Measurements from ENCODE around the gene VEGFB.

The VEGFB gene

GRCh38 chr11:64253481-64253880 lies 19.1 kb downstream of the VEGFB start:
- Histone ChIP-seq H3K4me1 (ENCODE audit: insufficient read depth, poor library complexity, severe bottlenecking) (peaks cover 8% of the 10 kb centered on the region), H3K27me3 (ENCODE audit: insufficient read depth, poor library complexity, severe bottlenecking) (no peaks in the 10 kb centered on the region), H3K36me3 (ENCODE audit: low read depth) (peaks cover 50% of the 10 kb centered on the region), H3K9me3 (ENCODE audit: severe bottlenecking) (no peaks in the 10 kb centered on the region), H3K4me3 (ENCODE audit: severe bottlenecking) (no peak overlapping the region), H3K27ac (ENCODE audit: poor library complexity, severe bottlenecking) (peak overlapping the region; percentile 75)
- no peak for DNase-seq (ENCODE audit: low spot score)
- no peak for TF ChIP-seq CTCF (IDR thresholded peaks at IDR 0.05; ENCODE audit: poor library complexity, severe bottlenecking)
- ATAC-seq (ENCODE audit: low read depth) = no peak

GRCh38 chr11:64254326-64254725 lies 19.9 kb downstream of the VEGFB start:
- ATAC-seq (ENCODE audit: low read depth) (no peak), DNase-seq (ENCODE audit: low spot score) (no peak)
- Histone ChIP-seq H3K27ac (ENCODE audit: poor library complexity, severe bottlenecking) (no peak overlapping the region), H3K4me3 (ENCODE audit: severe bottlenecking) (no peak overlapping the region), H3K27me3 (ENCODE audit: insufficient read depth, poor library complexity, severe bottlenecking) (no peaks in the 10 kb centered on the region), H3K9me3 (ENCODE audit: severe bottlenecking) (no peaks in the 10 kb centered on the region), H3K36me3 (ENCODE audit: low read depth) (peaks cover 58% of the 10 kb centered on the region), H3K4me1 (ENCODE audit: insufficient read depth, poor library complexity, severe bottlenecking) (peaks cover 8% of the 10 kb centered on the region)
- TF ChIP-seq CTCF (IDR thresholded peaks at IDR 0.05; ENCODE audit: poor library complexity, severe bottlenecking) = no peak

- ATAC-seq (ENCODE audit: low read depth) = no peak
- Histone ChIP-seq H3K9me3 (ENCODE audit: severe bottlenecking) (no peaks in the 10 kb centered on the region), H3K27ac (ENCODE audit: poor library complexity, severe bottlenecking) (no peak overlapping the region), H3K36me3 (ENCODE audit: low read depth) (peaks cover 69% of the 10 kb centered on the region), H3K27me3 (ENCODE audit: insufficient read depth, poor library complexity, severe bottlenecking) (no peaks in the 10 kb centered on the region), H3K4me1 (ENCODE audit: insufficient read depth, poor library complexity, severe bottlenecking) (peaks cover 8% of the 10 kb centered on the region), H3K4me3 (ENCODE audit: severe bottlenecking) (no peak overlapping the region)
- no peak for DNase-seq (ENCODE audit: low spot score)
- no peak for TF ChIP-seq CTCF (IDR thresholded peaks at IDR 0.05; ENCODE audit: poor library complexity, severe bottlenecking)
Observed at GRCh38 chr11:64255135-64256128, 21.0 kb downstream of the VEGFB start.

- peaks cover 69% of the 10 kb centered on the region for H3K36me3 ChIP-seq (ENCODE audit: low read depth)
- no peaks in the 10 kb centered on the region for H3K9me3 ChIP-seq (ENCODE audit: severe bottlenecking)
- H3K27me3 ChIP-seq (ENCODE audit: insufficient read depth, poor library complexity, severe bottlenecking) = no peaks in the 10 kb centered on the region
- TF ChIP-seq CTCF (IDR thresholded peaks at IDR 0.05; ENCODE audit: poor library complexity, severe bottlenecking) = no peak
- H3K4me3 ChIP-seq (ENCODE audit: severe bottlenecking) = no peak overlapping the region
- peaks cover 8% of the 10 kb centered on the region for H3K4me1 ChIP-seq (ENCODE audit: insufficient read depth, poor library complexity, severe bottlenecking)
- ATAC-seq (ENCODE audit: low read depth) (no peak), DNase-seq (ENCODE audit: low spot score) (no peak)
- H3K27ac ChIP-seq (ENCODE audit: poor library complexity, severe bottlenecking) = no peak overlapping the region
Observed at GRCh38 chr11:64256300-64256699, 21.9 kb downstream of the VEGFB start.

GRCh38 chr11:64258356-64258755 lies 24.0 kb downstream of the VEGFB start:
- no peak overlapping the region for H3K4me3 ChIP-seq (ENCODE audit: severe bottlenecking)
- DNase-seq (ENCODE audit: low spot score) (no peak), ATAC-seq (ENCODE audit: low read depth) (no peak)
- no peak for TF ChIP-seq CTCF (IDR thresholded peaks at IDR 0.05; ENCODE audit: poor library complexity, severe bottlenecking)
- no peak overlapping the region for H3K27ac ChIP-seq (ENCODE audit: poor library complexity, severe bottlenecking)
- peaks cover 79% of the 10 kb centered on the region for H3K36me3 ChIP-seq (ENCODE audit: low read depth)
- H3K27me3 ChIP-seq (ENCODE audit: insufficient read depth, poor library complexity, severe bottlenecking) = no peaks in the 10 kb centered on the region
- H3K4me1 ChIP-seq (ENCODE audit: insufficient read depth, poor library complexity, severe bottlenecking) = peaks cover 8% of the 10 kb centered on the region
- H3K9me3 ChIP-seq (ENCODE audit: severe bottlenecking) = no peaks in the 10 kb centered on the region

Data from RWPE2 (cell line).